Measurements from ENCODE around the gene TLDC2. TPM values are rescaled to one million over a fixed set of nuclear protein-coding genes. Genes with fewer than 3 reads are reported as not detected.

Gene TLDC2
- not detected in 2 replicates for total RNA-seq

- no peaks in the 10 kb centered on the region for H3K27me3 ChIP-seq (ENCODE audit: insufficient read depth, low read length)
- H3K79me2 ChIP-seq (ENCODE audit: insufficient read depth, low read length) = no peaks in the 10 kb centered on the region
- no peaks in the 10 kb centered on the region for H4K20me1 ChIP-seq (ENCODE audit: insufficient read depth, low read length)
- H3K4me2 ChIP-seq (ENCODE audit: insufficient read depth, low read length) = no peak within 1 kb of the TSS
- TF ChIP-seq, protein P1, sequence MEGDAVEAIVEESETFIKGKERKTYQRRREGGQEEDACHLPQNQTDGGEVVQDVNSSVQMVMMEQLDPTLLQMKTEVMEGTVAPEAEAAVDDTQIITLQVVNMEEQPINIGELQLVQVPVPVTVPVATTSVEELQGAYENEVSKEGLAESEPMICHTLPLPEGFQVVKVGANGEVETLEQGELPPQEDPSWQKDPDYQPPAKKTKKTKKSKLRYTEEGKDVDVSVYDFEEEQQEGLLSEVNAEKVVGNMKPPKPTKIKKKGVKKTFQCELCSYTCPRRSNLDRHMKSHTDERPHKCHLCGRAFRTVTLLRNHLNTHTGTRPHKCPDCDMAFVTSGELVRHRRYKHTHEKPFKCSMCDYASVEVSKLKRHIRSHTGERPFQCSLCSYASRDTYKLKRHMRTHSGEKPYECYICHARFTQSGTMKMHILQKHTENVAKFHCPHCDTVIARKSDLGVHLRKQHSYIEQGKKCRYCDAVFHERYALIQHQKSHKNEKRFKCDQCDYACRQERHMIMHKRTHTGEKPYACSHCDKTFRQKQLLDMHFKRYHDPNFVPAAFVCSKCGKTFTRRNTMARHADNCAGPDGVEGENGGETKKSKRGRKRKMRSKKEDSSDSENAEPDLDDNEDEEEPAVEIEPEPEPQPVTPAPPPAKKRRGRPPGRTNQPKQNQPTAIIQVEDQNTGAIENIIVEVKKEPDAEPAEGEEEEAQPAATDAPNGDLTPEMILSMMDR (IDR thresholded peaks at IDR 0.05; ENCODE audit: extremely low read depth, low read depth, low read length) = no peak
- DNase-seq (ENCODE audit: insufficient read length, low spot score, missing footprints) = peak; percentile 36
- no peaks in the 10 kb centered on the region for H3K4me1 ChIP-seq (ENCODE audit: insufficient read depth, low read length)
- no peak within 1 kb of the TSS for H3K27ac ChIP-seq (ENCODE audit: low read depth, low read length)
- H2AFZ ChIP-seq (ENCODE audit: low read length) = no peak within 1 kb of the TSS
- no peak within 1 kb of the TSS for H3K4me3 ChIP-seq (ENCODE audit: insufficient read depth, low read length)
- no peaks in the 10 kb centered on the region for H3K36me3 ChIP-seq (ENCODE audit: insufficient read depth, low read length)
- no peaks in the 10 kb centered on the region for H3K9me3 ChIP-seq (ENCODE audit: low read depth, low read length)
Observed at GRCh38 chr20:36875702-36876472, at the start of gene TLDC2. TLDC2 (plus strand) TSS chr20:36876138; CDS start chr20:36876175, 37 bp downstream.

DNA sequence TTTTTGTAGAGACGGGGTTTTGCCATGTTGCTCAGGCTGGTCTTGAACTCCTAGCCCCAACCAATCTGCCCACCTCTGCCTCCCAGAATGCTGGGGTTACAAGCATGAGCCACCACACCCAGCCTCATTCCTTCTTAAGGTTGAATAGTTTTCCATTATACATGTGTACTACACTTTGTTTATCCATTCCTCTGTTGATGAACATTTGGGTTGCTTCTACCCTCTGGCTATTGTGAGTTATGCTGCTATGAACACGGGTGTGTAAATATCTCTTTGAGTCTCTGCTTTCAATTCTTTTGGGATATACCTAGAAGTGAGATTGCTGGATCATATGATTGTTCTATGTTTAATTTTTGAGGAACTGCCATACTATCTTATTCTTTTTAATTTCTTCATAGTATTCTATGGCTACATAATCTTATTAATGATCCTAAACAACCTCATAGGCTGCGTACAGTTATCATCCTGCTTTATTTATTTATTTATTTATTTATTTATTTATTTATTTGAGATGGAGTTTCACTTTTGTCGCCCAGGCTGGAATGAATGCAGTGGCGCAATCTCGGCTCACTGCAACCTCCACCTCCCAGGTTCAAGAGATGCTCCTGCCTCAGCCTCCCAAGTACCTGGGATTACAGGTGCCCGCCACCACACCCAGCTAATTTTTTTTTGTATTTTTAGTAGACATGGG is 49.2 kb upstream of the TLDC2 start:
- no peaks in the 10 kb centered on the region for H3K27me3 ChIP-seq (ENCODE audit: insufficient read depth, low read length)
- DNase-seq (ENCODE audit: insufficient read length, low spot score, missing footprints) = no peak
- no peak overlapping the region for H3K4me3 ChIP-seq (ENCODE audit: insufficient read depth, low read length)
- H3K79me2 ChIP-seq (ENCODE audit: insufficient read depth, low read length) = peaks cover 41% of the 10 kb centered on the region
- peaks cover 8% of the 10 kb centered on the region for H4K20me1 ChIP-seq (ENCODE audit: insufficient read depth, low read length)
- peaks cover 16% of the 10 kb centered on the region for H3K4me1 ChIP-seq (ENCODE audit: insufficient read depth, low read length)
- no peak overlapping the region for H3K4me2 ChIP-seq (ENCODE audit: insufficient read depth, low read length)
- TF ChIP-seq, protein P1 (IDR thresholded peaks at IDR 0.05; ENCODE audit: extremely low read depth, low read depth, low read length) = no peak
- no peak overlapping the region for H3K27ac ChIP-seq (ENCODE audit: low read depth, low read length)
- peaks cover 48% of the 10 kb centered on the region for H3K36me3 ChIP-seq (ENCODE audit: insufficient read depth, low read length)
- no peaks in the 10 kb centered on the region for H3K9me3 ChIP-seq (ENCODE audit: low read depth, low read length)
- H2AFZ ChIP-seq (ENCODE audit: low read length) = no peak overlapping the region

DNA sequence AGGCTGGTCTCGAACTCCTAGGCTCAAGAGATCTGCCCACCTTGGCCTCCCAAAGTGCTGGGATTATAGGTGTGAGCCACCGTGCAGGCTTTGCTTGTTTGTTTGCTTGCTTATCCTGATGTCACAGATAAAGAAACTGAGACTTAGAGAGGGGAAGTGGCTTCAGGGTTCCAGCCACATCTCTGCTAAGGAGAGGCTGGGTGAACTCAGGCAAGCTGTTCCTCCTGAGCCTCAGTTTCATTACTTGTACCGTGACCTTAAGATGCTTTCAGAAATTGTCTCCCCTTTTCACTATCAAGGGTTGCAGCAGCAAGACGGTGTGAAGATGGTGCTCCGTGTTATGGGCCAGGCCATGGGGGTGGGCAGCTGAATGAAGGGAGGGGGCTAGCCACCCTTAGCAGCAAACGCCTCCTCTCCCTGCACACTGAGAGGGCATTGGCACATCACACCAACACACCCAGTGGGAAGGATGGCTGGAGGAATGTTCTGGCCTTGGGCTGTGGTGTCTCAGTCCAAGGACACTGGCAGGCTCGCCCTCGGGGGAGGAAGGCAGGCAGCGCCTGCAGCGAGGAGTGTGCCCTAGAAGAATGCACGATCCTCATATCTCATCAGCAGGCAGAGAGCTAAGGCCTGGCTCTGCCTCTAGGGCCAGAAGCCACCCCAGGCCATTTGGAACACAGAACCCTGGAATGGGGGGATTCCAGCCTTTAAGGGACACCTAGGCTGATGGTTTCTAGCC is 48.2 kb upstream of the TLDC2 start:
- no peak overlapping the region for H3K27ac ChIP-seq (ENCODE audit: low read depth, low read length)
- H3K4me2 ChIP-seq (ENCODE audit: insufficient read depth, low read length) = no peak overlapping the region
- H3K79me2 ChIP-seq (ENCODE audit: insufficient read depth, low read length) = peaks cover 35% of the 10 kb centered on the region
- no peaks in the 10 kb centered on the region for H3K27me3 ChIP-seq (ENCODE audit: insufficient read depth, low read length)
- H4K20me1 ChIP-seq (ENCODE audit: insufficient read depth, low read length) = peaks cover 9% of the 10 kb centered on the region
- H3K9me3 ChIP-seq (ENCODE audit: low read depth, low read length) = no peaks in the 10 kb centered on the region
- peaks cover 46% of the 10 kb centered on the region for H3K36me3 ChIP-seq (ENCODE audit: insufficient read depth, low read length)
- TF ChIP-seq, protein P1 (IDR thresholded peaks at IDR 0.05; ENCODE audit: extremely low read depth, low read depth, low read length) = no peak
- no peak overlapping the region for H2AFZ ChIP-seq (ENCODE audit: low read length)
- no peak overlapping the region for H3K4me3 ChIP-seq (ENCODE audit: insufficient read depth, low read length)
- peaks cover 26% of the 10 kb centered on the region for H3K4me1 ChIP-seq (ENCODE audit: insufficient read depth, low read length)
- DNase-seq (ENCODE audit: insufficient read length, low spot score, missing footprints) = peak; percentile 22

All from osteoblast (primary cell).